ENCODE results near the gene SPOCK1.

The SPOCK1 gene

GRCh38 chr5:137147346-137147745 is 351.8 kb downstream of the SPOCK1 start:
- TF ChIP-seq CTCF (IDR thresholded peaks at IDR 0.05; ENCODE audit: low read depth, low read length, missing control alignments): no peak
- no peak for DNase-seq (ENCODE audit: extremely low read depth, low read depth)
- no peak overlapping the region for H3K4me3 ChIP-seq (replicated peaks; ENCODE audit: low read depth, low read length)

GRCh38 chr5:137146402-137146890 is 352.7 kb downstream of the SPOCK1 start:
- TF ChIP-seq CTCF (IDR thresholded peaks at IDR 0.05; ENCODE audit: low read depth, low read length, missing control alignments): no peak
- DNase-seq (ENCODE audit: extremely low read depth, low read depth): peak; percentile 83
- H3K4me3 ChIP-seq (replicated peaks; ENCODE audit: low read depth, low read length): no peak overlapping the region

- no peak overlapping the region for H3K4me3 ChIP-seq (replicated peaks; ENCODE audit: low read depth, low read length)
- TF ChIP-seq CTCF (IDR thresholded peaks at IDR 0.05; ENCODE audit: low read depth, low read length, missing control alignments): no peak
- DNase-seq (ENCODE audit: extremely low read depth, low read depth): no peak
Observed at GRCh38 chr5:137145721-137146120, 353.4 kb downstream of the SPOCK1 start.

- TF ChIP-seq CTCF (IDR thresholded peaks at IDR 0.05; ENCODE audit: low read depth, low read length, missing control alignments): no peak
- no peak overlapping the region for H3K4me3 ChIP-seq (replicated peaks; ENCODE audit: low read depth, low read length)
- no peak for DNase-seq (ENCODE audit: extremely low read depth, low read depth)
Observed at GRCh38 chr5:137144656-137145055, 354.5 kb downstream of the SPOCK1 start.

- TF ChIP-seq CTCF (IDR thresholded peaks at IDR 0.05; ENCODE audit: low read depth, low read length, missing control alignments): no peak
- peak; percentile 63 for DNase-seq (ENCODE audit: extremely low read depth, low read depth)
- no peak overlapping the region for H3K4me3 ChIP-seq (replicated peaks; ENCODE audit: low read depth, low read length)
Observed at GRCh38 chr5:137142764-137143605, 356.1 kb downstream of the SPOCK1 start.

- no peak overlapping the region for H3K4me3 ChIP-seq (replicated peaks; ENCODE audit: low read depth, low read length)
- DNase-seq (ENCODE audit: extremely low read depth, low read depth): no peak
- no peak for TF ChIP-seq CTCF (IDR thresholded peaks at IDR 0.05; ENCODE audit: low read depth, low read length, missing control alignments)
Observed at GRCh38 chr5:137142346-137142745, 356.8 kb downstream of the SPOCK1 start.
